Activated T-cell treated with anti-CD3 and anti-CD28 coated beads, Interleukin-2, amount 50 U/mL, for 24 hours (primary cell): Measurements from ENCODE around the gene AQP5.
"Not testable (repeated sequence)": the region's sequence is repeated elsewhere in the genome, so short reads cannot be mapped to it uniquely, and the experiment has no call there.

Experiments
- DNase-seq: peaks from one replicate; pipeline ENCODE4 v3.0.0-alpha.2; 2020
- H3K27ac Mint-ChIP-seq: 2 replicates; pipeline ENCODE4 v1.8.0; 2020; ENCODE audit warnings: mild to moderate bottlenecking, mixed read lengths
- H3K27me3 Mint-ChIP-seq: 2 replicates; pipeline ENCODE4 v1.8.0; 2020; ENCODE audit warnings: mixed read lengths
- H3K36me3 Mint-ChIP-seq: 2 replicates; pipeline ENCODE4 v1.8.0; 2020; ENCODE audit warnings: low read depth, mixed read lengths
- H3K4me1 Mint-ChIP-seq: 2 replicates; pipeline ENCODE4 v1.8.0; 2020; ENCODE audit warnings: low read depth, mixed read lengths
- H3K4me3 Mint-ChIP-seq: 2 replicates; pipeline ENCODE4 v1.8.0; 2020; ENCODE audit warnings: mild to moderate bottlenecking, moderate library complexity, mixed read lengths
- H3K9me3 Mint-ChIP-seq: 2 replicates; pipeline ENCODE4 v1.8.0; 2020; ENCODE audit warnings: mixed read lengths

The AQP5 gene

DNA sequence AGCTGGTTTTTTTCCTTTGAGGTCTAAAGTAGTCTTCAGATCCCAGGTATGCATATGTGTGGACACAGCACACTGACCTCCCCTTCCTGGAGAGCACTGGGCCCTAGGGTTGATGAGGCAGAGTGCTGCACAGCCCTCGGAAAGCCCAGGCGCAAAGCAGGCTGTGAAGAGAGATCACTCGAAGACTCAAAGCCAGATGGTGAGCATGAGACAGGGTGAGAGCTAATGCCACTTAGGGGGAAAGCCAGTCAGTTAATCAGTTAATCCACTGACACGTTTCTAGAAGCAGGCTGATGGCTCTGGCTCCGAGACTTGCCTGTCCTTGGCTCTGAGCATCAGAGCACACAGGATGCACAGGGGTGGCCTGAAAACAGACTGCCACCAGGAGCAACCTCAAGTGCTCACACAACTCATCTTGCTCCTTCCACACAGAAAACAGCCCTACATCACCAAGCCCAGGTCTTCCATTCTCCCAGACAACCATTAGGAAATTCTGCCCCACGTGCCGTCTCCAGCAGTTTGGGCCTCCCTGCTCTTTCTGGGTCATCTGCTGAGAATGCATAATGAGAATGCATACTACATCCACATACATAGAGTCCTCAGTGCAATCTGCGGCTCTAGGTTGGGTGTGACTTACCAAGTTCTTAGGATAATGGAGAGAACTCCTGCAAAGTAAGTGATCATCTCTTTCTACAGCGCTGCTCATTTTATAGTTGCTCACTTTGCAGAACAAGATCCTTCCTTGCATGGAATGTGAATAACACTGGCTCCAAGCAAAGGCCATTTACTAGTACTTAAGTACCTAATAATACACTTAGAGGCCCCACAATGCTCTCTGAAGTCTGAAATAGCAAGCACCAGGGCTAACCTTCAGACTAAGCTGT is 23.0 kb downstream of the AQP5 start:
- Mint-ChIP-seq H3K27me3 (no peaks in the 10 kb centered on the region), H3K4me3 (no peak overlapping the region), H3K36me3 (peaks cover 41% of the 10 kb centered on the region), H3K27ac (no peak overlapping the region), H3K4me1 (peaks cover 11% of the 10 kb centered on the region), H3K9me3 (no peaks in the 10 kb centered on the region)
- DNase-seq: no peak

GRCh38 chr12:49985981-49986380 is 24.3 kb downstream of the AQP5 start:
- H3K27ac Mint-ChIP-seq: no peak overlapping the region
- no peak overlapping the region for H3K4me3 Mint-ChIP-seq
- no peaks in the 10 kb centered on the region for H3K9me3 Mint-ChIP-seq
- no peaks in the 10 kb centered on the region for H3K27me3 Mint-ChIP-seq
- no peak for DNase-seq
- peaks cover 54% of the 10 kb centered on the region for H3K36me3 Mint-ChIP-seq
- peaks cover 11% of the 10 kb centered on the region for H3K4me1 Mint-ChIP-seq

- peaks cover 56% of the 10 kb centered on the region for H3K36me3 Mint-ChIP-seq
- peaks cover 11% of the 10 kb centered on the region for H3K4me1 Mint-ChIP-seq
- not testable (repeated sequence) for H3K4me3 Mint-ChIP-seq, H3K9me3 Mint-ChIP-seq, H3K27ac Mint-ChIP-seq, H3K27me3 Mint-ChIP-seq, DNase-seq
Observed at GRCh38 chr12:49986476-49986875, 24.8 kb downstream of the AQP5 start.

DNA sequence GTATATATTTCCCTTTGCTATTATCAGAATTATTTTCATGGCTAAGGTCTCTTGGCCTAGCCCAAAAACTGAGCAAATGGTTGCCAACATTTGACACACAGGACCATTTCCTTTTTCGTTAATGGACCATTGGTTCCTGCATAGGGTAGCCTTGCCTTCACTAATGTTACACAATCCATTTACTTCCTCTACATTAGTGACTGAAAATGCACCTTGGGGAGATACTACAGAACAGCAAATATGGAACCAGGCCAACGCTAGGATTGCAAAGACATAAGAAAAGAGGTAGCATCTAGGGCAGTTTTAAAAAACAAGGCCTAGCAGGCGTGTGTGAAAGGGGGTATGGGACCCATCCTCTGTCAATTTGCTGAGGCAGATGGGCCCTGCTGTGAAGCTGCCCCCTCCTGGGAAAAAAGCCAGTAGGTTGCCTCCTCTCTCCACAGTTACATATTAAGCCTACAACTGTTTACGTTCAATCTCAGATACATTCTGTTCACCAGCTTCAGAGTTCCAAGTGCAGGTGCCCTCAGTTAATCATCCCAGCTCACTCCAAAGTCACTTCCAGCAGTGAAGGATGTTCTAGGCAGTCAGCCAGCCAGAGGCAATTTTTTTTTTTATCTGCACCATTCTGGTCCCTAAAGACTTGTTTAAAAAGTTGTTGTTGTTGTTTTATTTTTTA is 26.1 kb downstream of the AQP5 start:
- Mint-ChIP-seq H3K27ac (no peak overlapping the region), H3K36me3 (peaks cover 69% of the 10 kb centered on the region), H3K4me1 (peaks cover 11% of the 10 kb centered on the region), H3K4me3 (no peak overlapping the region), H3K9me3 (no peaks in the 10 kb centered on the region), H3K27me3 (no peaks in the 10 kb centered on the region)
- DNase-seq: no peak

DNA sequence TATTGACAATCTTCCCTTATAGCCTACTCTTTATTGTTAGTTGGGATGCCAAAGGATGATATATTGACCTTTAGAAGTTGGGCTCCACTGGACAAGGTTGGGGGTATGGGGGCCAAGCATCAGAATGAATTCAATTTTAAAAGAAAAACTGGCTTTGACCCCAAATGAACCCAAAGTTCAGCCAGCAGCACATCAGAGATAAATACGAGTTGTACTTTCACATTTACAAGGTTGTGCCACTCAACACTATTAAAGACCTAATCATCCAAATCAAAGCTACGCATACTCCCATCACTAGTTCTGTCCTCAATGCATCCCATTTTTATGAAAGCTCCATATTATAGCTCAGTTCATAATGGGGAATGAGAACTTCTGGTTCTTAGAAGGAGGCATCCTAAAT is 27.7 kb downstream of the AQP5 start:
- not testable (repeated sequence) for H3K27ac Mint-ChIP-seq, DNase-seq, H3K4me3 Mint-ChIP-seq, H3K27me3 Mint-ChIP-seq, H3K9me3 Mint-ChIP-seq
- H3K36me3 Mint-ChIP-seq: peaks cover 84% of the 10 kb centered on the region
- peaks cover 11% of the 10 kb centered on the region for H3K4me1 Mint-ChIP-seq

GRCh38 chr12:49990273-49990672 is 28.6 kb downstream of the AQP5 start:
- no peak overlapping the region for H3K4me3 Mint-ChIP-seq
- H3K9me3 Mint-ChIP-seq: no peaks in the 10 kb centered on the region
- H3K27me3 Mint-ChIP-seq: no peaks in the 10 kb centered on the region
- DNase-seq: no peak
- peaks cover 85% of the 10 kb centered on the region for H3K36me3 Mint-ChIP-seq
- peaks cover 11% of the 10 kb centered on the region for H3K4me1 Mint-ChIP-seq
- no peak overlapping the region for H3K27ac Mint-ChIP-seq

GRCh38 chr12:49998453-49998852 is 36.8 kb downstream of the AQP5 start:
- H3K4me3 Mint-ChIP-seq: no peak overlapping the region
- H3K9me3 Mint-ChIP-seq: no peaks in the 10 kb centered on the region
- no peaks in the 10 kb centered on the region for H3K27me3 Mint-ChIP-seq
- DNase-seq: no peak
- peaks cover 89% of the 10 kb centered on the region for H3K36me3 Mint-ChIP-seq
- H3K27ac Mint-ChIP-seq: no peak overlapping the region
- no peaks in the 10 kb centered on the region for H3K4me1 Mint-ChIP-seq

GRCh38 chr12:50003595-50003994 is 41.9 kb downstream of the AQP5 start:
- H3K9me3 Mint-ChIP-seq: no peaks in the 10 kb centered on the region
- H3K27me3 Mint-ChIP-seq: no peaks in the 10 kb centered on the region
- H3K36me3 Mint-ChIP-seq: peaks cover 88% of the 10 kb centered on the region
- H3K4me1 Mint-ChIP-seq: peaks cover 10% of the 10 kb centered on the region
- DNase-seq: no peak
- no peak overlapping the region for H3K4me3 Mint-ChIP-seq
- no peak overlapping the region for H3K27ac Mint-ChIP-seq

GRCh38 chr12:50004696-50005095 is 43.0 kb downstream of the AQP5 start:
- H3K4me1 Mint-ChIP-seq: peaks cover 10% of the 10 kb centered on the region
- H3K9me3 Mint-ChIP-seq: no peaks in the 10 kb centered on the region
- H3K36me3 Mint-ChIP-seq: peaks cover 85% of the 10 kb centered on the region
- no peak overlapping the region for H3K27ac Mint-ChIP-seq
- no peaks in the 10 kb centered on the region for H3K27me3 Mint-ChIP-seq
- H3K4me3 Mint-ChIP-seq: no peak overlapping the region
- DNase-seq: no peak

GRCh38 chr12:50005175-50005574 is 43.5 kb downstream of the AQP5 start:
- no peak overlapping the region for H3K27ac Mint-ChIP-seq
- H3K36me3 Mint-ChIP-seq: peaks cover 86% of the 10 kb centered on the region

GRCh38 chr12:50006280-50006679 is 44.6 kb downstream of the AQP5 start:
- H3K4me3 Mint-ChIP-seq: no peak overlapping the region
- peaks cover 82% of the 10 kb centered on the region for H3K36me3 Mint-ChIP-seq
- no peaks in the 10 kb centered on the region for H3K27me3 Mint-ChIP-seq
- H3K27ac Mint-ChIP-seq: peak overlapping the region; percentile 26
- no peak for DNase-seq
- peaks cover 10% of the 10 kb centered on the region for H3K4me1 Mint-ChIP-seq
- H3K9me3 Mint-ChIP-seq: no peaks in the 10 kb centered on the region

More at GRCh38 chr12:50005175-50005574, 43.5 kb downstream of the AQP5 start:
- no peaks in the 10 kb centered on the region for H3K9me3 Mint-ChIP-seq
- H3K4me1 Mint-ChIP-seq: peaks cover 10% of the 10 kb centered on the region
- H3K4me3 Mint-ChIP-seq: no peak overlapping the region
- no peaks in the 10 kb centered on the region for H3K27me3 Mint-ChIP-seq
- DNase-seq: no peak

- Mint-ChIP-seq H3K36me3 (peaks cover 77% of the 10 kb centered on the region), H3K4me3 (no peak overlapping the region), H3K27ac (no peak overlapping the region), H3K27me3 (no peaks in the 10 kb centered on the region), H3K4me1 (peaks cover 10% of the 10 kb centered on the region), H3K9me3 (no peaks in the 10 kb centered on the region)
- no peak for DNase-seq
Observed at GRCh38 chr12:50006754-50007442, 45.2 kb downstream of the AQP5 start.

GRCh38 chr12:50013361-50014147 is 51.9 kb downstream of the AQP5 start:
- no peak for DNase-seq
- Mint-ChIP-seq H3K36me3 (peaks cover 57% of the 10 kb centered on the region), H3K27ac (no peak overlapping the region), H3K4me1 (peaks cover 6% of the 10 kb centered on the region), H3K4me3 (no peak overlapping the region), H3K27me3 (no peaks in the 10 kb centered on the region), H3K9me3 (no peaks in the 10 kb centered on the region)

DNA sequence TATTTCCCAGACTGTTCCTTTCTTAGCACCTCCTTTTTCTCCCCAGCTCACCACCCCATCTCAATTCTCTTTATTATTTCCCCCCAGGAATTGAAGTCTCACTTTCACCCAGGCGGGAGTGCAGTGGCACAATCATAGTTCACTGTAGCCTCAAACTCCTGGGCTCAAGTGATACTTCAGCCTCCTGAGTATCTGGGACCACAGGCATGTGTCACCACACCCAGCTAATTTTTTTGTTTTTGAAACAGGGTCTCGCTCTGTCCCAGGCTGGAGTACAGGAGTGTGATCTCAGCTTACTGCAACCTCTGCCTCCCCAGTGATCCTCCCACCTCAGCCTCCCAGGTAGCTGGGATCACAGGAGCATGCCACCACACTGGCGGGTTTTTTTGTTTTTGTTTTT is 52.7 kb downstream of the AQP5 start:
- Mint-ChIP-seq H3K27ac (no peak overlapping the region), H3K9me3 (no peaks in the 10 kb centered on the region), H3K4me3 (no peak overlapping the region), H3K4me1 (peaks cover 6% of the 10 kb centered on the region), H3K27me3 (no peaks in the 10 kb centered on the region), H3K36me3 (peaks cover 52% of the 10 kb centered on the region)
- DNase-seq: no peak
